HG03108 (cell line): ENCODE results near the gene LINGO1.

Experiments used
- ATAC-seq: cut with Tn5 transposase; IDR thresholded peaks from one replicate; pipeline ENCODE4 v1.9.1; 2021; ENCODE audit warnings: moderate library complexity; ENCODE audit not compliant: unreplicated experiment

Gene LINGO1

DNA sequence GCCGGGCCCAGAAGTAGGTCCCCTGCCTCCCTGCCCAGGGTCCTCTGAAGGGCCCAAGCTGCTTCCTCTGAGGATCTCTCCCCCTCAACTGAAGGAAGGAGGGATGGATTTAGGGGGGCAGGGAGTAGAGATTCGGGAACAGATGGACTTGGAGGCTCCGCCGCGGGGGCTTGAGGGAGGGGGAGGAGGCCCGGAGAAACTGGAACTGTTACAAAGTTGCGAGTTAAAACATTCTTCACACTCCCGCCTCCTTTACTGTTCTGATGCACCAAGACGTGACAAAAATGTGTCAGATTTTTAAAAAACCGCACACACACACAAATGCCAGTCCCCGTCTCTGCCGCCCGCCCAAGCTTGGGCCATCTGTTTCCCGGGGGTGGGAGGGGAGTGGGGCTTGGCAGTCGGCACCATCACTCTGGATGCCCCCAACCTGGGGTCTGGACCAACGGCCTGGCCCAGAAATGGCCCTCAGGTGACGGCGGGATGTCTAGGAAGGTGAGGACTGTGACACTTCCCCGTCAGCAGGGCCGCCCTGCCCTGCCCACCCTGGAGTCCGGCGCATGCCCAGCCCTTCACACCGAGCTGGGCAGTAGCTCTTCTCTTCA, 25.0 kb upstream of the LINGO1 start:
- no peak for ATAC-seq

DNA sequence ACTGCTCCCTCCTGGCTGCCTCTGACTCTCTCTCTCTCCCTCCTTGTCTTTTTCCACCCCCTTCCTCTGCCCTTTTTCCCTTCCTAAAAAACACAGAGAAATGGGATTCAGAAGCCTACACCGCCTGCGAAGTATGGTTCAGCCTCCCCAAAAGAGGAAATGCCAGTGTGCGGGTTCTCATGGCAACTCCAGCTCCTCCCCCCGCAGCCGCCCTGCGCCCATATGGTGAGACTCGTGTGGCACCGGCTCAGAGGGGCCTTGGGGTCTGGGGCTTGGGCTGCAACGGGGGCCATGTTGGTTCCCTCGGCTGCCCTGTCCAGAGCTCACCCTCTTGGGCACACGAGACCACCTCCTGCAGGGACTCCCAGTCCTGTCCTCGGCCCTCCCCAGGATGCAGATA, 23.6 kb upstream of the LINGO1 start:
- ATAC-seq = no peak

DNA sequence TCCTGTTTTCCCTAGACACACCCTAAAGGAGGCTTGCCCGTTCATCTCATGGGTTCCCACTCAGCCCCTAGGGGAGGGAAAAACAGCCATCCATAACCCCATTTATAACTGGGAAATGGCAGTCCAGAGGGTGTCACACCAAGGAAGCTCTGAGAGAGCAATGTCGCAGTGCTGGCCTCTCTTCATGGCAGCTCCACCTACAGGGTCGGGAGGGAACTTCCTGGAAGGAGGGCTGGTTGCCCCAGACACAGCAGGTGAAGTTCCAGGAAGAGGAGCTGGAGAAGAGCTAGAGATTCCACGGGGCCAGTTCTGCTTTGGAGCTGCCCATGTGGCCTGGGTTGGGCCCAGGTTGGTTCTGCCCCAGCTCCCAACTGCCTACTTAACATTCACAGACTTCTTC, 22.3 kb upstream of the LINGO1 start:
- no peak for ATAC-seq

DNA sequence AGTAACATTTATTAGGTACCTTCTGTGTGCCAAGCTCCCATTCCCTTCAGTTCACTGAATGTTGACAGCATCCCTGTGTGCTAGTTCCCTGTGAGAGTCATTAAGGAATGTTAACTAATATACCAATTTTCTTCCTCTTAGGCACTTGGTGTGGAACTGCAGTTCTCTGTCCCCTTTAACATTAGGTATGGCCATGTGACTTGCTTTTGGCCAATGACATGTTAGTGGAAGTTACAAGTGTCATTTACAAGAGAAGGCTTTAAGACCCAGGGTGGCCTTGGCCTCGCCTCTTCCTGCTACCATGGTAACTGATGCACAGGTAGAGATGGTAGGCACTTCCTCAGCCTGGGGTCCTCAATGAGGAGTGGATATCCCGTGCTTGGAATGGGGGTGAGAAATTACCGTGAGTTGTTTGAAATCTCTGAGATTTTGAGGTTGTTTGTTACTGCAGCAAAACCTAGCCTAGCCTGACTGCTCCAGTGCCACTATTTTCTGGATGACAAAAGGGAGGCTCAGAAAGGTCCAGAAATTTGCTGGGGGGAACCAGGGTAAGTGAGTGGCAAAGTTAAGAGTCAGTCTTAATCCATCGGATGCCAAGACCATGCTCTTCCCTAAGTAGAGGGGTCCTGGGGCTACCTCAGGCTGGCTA, 21.2 kb upstream of the LINGO1 start:
- ATAC-seq = no peak

DNA sequence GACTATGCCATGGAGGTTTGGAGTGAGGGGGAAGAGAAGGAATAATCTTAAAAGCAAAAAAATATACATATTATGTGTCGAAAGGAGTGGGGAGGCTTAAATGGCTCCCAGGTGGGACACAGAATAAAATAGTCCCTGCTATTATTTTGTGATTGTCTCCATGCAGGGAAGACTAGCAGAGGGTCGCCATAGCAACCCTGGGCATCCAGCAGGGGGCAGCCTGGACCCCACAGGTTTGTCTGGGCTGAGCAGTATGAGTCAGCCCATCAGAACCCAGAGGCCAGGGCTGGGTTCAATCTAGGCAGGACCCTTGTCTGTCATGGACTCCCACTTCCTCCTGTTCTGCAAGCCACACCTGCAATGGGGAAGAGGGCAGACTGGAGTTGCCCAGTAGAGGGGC, 17.6 kb upstream of the LINGO1 start:
- no peak for ATAC-seq

DNA sequence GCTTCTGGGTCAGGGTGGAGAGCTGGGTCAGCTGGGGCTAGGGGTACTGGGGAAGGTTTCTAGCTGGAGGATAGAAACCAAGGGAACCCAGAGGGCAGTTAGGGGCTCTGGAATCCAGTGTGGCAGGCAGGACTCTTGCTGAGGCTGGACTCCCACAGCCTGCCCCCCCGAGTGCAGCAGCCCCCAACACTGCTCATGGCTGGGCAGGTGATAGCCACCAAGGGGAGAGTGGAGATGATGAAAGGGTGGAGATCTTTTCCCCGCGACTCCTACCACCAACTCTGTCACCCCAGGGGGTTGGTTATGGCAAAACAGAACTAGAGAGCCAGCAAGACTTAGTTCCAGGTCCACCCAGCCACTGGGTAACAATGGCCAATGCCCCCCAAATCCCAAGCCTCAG, 16.9 kb upstream of the LINGO1 start:
- ATAC-seq = no peak

DNA sequence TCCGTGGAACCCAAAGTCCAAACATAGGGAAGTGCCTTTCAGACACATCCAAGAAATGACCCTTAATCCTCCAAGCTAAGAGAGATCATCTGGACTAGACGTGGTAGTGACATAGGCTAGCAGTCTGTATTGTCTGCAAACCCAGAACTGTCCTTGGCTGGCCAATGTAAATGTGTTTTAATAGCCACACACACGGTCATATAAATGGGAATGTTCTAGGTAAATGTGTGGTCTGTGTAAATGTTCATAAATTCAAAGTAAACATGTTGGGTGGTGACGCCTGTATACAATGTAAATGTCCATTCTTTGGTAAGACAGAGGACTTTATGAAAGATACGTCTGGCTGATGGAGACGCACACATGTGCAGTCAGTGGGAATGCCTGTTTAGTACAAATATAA, 16.3 kb upstream of the LINGO1 start:
- ATAC-seq = no peak

DNA sequence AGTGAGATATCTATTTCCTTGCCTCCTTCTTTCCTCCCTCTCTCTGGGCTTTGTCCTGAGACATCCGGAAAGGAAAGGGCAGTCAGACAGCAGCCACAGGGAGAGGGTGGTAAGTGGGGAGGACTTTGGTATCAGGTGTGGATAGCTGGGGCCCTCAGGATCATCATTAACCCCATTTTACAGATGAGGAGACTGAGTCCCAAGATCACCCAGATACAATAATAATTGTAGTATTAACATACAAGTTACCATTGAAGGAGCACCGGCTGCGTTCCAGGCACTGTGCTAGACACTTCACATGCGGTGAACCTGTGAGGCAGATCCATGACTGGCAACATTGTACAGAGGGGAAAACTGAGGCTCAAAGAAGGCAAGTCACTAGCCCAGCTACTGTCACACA, 15.2 kb upstream of the LINGO1 start:
- ATAC-seq = no peak

DNA sequence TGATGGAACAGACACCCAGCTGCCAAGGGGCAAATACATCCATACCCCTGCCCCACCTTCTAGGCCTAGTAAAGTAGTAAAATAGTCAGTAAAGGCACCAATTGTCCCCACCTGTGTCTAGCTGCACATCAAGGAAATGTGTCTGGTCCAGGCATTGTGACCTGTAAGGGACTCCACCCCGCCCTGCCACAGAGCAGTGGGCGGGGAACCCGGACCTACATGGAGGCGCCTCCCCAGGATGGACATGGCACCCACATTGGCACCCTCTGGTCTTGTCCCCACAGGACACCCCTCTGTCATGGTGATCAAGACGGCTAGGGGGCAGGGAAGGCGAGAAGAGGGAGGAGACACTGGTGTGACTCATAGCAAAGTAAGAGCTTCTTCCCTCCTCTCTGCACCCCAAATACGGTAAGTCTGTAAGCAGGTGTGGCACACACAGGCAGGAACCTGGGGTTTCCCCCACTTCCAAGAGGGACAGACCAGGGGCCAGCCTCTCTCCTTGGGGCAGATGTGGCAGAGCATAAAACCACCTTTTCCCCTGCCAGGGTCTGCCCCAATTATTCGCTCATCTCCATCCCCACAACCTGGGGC, 13.5 kb upstream of the LINGO1 start:
- no peak for ATAC-seq

DNA sequence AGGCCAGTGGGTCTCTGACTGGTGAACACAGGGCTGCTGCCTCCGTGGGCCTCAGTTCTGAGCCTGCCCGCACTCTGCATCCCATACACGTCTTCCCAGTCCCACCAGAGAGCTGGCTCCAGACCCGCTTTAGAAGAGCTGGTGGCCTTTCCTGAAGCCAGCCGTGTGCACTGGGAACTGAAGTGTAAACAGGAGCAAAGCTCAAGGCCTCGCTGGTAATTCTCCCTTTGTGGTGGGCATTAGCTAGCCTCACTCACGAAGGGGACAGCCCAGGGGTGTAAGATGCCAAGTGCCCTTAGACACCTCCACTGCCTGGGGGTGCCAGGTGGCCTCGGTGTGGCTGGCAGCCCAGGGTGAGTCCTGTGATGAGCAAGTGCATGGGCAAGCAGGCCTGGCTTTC, 12.9 kb upstream of the LINGO1 start:
- ATAC-seq = no peak

DNA sequence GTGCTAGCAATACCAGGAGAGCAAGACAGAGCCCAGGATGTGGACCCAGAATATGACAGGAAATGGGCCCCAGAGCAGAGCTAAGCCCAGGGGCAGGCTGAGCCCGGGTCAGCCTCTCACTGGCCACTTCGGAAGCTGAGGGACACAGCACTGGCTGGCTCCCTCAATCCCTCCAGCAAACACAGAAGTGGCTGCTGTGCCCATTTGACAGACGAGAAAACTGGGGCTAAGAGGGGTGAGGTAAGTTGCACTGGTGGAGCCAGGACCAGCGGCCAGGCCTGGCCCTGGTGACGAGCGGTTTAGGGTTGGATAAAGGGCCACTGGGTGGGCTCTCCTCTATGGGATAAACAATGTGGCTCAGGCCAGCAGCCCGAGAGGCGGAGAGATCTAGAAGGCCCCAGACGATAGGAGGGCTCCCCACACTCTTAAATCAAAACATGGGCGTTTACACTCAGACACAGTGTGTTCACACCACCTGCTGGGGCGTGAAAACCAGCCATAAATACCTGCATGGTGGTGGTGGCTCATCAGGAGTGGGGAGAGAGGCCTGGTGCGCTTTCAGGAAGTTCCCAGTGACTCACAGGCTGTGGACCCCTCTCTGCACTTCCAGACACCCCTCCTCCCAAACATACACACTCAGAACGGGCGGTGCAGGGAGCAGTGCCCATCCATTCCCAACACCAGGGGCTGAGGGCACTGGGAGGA, 12.0 kb upstream of the LINGO1 start:
- ATAC-seq = no peak

DNA sequence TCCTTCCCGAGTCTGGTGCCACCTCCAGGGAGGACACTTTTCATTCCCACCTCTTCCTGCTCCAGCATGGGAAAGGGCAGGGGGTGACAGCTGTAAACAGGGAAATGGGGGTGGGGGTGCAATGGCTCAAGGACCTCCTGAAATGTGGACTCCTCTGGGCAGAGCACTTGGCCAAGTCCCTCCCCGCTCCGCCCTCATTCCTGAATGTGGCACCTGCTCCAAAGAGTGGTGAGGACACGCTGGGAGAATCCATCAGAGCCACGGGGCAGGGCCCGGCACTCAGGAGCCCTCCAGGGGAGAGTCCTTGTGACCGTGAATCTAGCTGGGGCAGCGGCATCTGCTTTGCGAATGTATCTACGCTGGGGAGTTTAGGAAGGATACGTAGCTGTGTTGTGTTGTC, 11.1 kb upstream of the LINGO1 start:
- ATAC-seq = no peak

DNA sequence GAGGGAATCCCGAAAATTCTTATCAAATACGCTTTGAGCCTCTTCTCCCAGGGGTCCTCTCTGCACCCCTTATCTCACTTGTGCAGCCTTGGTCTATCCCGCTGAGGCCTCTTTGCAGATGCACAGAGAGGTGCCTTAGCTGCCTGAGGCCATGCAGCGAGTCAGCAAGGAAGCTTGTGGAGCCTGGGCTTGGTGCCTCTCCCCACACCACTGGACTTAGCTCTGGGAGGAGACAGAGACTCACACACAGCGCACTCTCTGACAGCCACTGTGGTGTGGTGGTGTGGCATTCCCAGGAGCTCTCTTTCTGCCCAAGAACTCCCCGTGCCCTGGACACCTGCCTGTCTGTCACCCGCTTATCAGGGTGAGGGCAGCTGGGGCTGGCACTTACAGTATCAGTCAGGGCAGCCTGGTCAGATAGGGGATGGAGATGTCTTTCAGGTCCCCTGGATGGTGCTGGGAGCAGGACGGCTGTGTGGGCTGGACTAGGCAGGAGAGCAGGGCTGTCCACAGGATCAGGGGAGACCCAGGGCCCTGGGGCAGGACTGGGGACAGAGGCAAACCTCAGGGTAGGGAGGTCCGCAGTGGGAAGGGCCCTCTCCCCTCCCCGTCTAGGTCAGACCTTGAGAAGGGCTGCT, 10.2 kb upstream of the LINGO1 start:
- no peak for ATAC-seq

DNA sequence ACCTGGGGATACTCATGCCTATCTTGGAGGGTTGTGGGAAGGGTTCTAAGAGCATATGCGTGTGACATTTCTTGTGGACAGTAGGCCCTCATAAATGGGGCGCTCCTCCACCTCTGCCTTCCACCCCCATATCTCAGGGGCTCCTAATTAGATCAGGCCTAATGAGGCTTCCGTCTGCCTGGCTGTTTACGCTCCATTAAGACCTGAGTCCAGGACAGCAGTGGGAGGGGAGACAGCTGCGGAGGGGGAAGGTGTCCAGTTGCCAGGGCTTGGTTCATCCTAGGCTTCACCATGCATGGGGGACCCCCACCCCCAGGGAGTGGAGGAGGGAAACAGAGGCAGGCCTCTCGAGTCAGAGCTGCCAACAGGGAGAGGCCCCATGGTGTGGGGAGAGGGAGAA, 9.3 kb upstream of the LINGO1 start:
- ATAC-seq = no peak

DNA sequence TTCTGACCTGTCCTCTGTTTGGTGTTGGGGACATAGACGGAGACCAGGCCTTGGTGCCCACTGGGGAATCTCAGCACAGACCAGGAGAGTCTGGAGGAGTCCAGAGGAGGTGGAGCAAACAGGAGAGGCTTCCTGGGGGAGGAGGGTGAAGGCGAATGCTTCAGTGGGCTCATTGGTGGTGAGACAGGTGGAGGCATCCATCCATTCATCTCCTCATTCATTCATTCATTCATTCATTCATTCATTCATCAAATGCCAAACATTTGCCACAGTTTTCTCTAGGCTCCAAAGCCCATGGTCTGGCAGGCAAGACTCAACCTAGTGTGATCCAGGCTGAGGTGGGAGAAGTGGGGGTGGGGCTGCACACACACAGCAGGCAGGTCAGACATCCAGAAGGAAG, 7.9 kb upstream of the LINGO1 start:
- no peak for ATAC-seq

DNA sequence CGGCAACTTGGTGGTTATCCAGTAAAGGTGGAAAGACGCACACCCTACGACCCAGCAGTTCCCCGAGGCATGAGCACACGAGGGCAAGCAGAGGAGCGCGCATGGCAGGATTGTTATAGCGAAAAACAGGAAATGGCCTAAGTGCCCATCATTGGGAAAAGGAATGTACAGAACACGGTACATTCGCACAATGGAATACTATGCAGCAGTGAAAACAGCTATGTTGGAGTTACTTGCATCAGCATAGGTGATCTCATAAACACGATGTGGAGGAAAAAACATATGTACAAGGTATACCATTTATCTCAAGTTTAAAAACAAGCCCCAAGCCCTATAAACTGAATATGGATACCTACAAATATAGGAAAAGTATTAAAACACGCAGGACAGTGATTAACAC, 6.7 kb upstream of the LINGO1 start:
- no peak for ATAC-seq

DNA sequence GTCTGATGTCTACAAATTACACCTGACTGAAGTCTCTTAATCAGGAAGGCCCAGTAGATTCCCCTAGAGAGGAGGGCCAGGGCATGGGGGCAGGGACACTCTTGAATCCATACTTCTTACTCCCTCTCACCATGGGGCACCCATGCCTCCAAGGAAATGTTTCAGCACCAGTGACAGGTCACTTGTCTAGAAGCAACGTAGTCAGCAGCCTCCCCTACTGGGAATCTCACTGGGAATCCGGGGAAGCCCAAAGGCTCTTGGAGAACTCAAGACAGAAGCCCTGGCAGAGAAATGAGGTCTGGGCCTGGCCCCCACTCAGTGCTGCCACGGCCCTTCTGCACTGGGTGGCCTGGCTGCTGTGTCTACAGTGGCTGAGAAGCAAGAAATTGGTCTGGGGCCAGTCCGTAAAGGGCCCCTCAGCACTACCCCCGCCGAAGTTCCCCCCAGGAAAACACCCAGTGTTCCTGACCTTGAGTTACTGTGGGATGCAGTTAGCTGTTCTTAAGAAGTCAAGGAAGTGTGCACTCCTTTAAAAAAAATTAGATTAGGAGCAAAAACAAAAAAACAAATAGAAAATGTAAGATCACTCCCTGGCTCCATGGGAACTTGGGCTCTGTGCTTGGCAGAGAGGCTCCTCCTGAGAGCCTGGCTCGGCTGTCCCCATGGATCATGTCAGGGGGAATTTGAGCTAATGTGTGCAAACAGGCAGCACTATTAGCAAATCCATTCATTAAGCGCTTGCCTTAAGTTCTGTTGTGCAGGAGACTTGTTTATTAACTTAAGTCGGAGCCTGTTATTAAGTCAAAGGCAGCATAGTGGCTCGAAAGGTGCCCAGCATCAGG, 5.4 kb upstream of the LINGO1 start:
- no peak for ATAC-seq

DNA sequence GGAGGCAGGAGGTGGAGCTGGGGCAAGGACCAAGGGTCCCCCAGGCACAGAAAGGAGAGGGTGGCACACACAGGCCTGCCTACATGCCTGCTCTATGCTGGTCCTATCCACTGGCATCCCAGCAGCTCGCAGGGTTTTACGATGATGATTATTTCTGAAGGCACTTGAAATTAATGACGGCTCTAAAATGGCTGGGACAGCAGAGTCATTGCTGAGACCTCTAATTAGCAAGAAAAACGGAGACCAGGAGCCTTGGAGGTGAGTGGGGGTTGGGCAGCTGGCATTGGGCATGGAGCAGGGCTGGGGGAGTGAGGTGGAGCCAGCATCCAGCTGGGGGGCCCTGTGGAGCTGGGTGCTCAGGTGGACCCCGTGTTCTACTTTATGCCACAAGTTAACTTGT, 3.5 kb upstream of the LINGO1 start:
- ATAC-seq = no peak

DNA sequence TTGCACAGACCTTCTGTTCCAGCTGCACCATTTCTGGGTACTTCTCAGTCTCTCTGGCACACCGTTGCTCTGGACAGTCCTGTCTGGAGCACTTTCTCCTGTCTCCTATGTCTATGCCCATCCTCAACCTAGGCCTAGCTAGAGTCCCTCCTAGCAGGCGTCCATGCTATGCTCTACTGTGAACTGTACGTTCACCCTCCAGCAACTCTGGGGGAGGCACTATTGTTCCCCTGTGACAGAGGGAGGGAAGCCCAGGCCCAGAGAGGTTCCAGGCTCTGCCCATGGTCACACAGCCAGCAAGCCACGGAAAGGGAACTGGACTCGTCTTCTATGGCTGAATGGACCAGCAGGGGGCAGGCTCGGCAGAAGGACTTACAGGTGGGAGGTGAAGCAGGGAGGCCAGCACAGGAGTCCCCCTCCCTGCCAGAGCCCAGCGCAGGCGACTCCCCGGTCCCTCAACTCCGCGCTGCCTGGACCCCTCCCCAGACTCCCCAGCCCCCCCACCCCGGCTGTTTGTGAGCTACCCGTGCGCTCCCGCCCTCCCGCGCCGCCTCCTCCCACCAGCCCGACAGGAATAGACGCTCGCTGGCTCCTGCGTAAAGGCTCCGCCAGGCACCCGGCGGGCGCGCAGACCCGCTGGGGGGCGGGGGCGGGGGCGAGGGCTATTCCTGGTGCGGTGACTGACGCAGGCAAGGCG, 1.7 kb upstream of the LINGO1 start:
- no peak for ATAC-seq

DNA sequence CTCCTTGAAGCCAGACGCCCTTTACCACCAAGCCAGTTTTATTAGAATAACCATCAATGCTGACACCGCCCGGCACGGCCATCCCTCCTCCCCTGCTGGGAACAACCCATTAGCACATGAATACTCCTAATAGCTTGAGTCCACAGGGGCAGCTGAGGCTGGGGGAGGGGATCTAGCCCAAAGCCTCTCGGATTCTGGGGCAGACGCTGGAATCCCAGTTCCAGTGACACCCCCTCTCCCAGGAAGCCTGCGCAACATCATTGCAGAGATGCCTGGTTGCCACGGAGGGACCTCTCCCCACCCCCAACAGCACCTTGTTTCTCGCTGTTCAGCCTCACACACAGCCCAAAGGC, 1.2 kb upstream of the LINGO1 start:
- ATAC-seq = no peak
